ENCODE results near the gene RNF208. TPM values are rescaled to one million over a fixed set of nuclear protein-coding genes. Genes with fewer than 3 reads are reported as not detected.
"Not testable (repeated sequence)": the region's sequence is repeated elsewhere in the genome, so short reads cannot be mapped to it uniquely, and the experiment has no call there.

The RNF208 gene
- total RNA-seq, 2 donors from 2014 or later = 3.7 TPM; not detected in 1

DNA sequence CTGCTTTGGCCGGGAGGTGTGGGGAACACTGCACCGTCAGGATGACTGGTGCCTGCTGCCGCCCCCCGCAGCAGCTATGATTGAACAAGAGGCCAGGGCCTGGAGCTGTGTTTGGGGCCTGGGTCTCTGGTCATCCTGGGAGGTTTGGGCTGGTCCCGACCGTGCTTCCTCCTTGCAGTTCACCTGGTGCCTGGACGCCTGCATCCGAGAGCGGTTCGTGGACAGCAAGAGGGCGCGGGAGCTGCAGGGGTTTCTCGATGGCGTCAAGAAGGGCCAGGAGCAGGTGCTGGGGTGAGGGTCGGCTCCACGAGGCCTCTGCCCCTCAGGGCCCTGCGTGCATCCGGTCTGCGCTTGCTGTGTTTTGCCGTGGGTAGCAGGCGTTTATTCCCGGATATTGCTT is 42.0 kb upstream of the RNF208 start:
- Histone ChIP-seq H3K27me3 (replicated peaks; ENCODE audit: insufficient read depth) (no peaks in the 10 kb centered on the region), H3K4me1 (ENCODE audit: control insufficient read depth in 1 of 2, low read depth in 2 of 2) (peaks cover 3 to 15% of the 10 kb centered on the region in 2 donors), H3K36me3 (peaks cover 38% of the 10 kb centered on the region), H3K4me3 (no peak overlapping the region), H3K27ac (no peak overlapping the region), H3K9me3 (no peaks in the 10 kb centered on the region)
- DNase-seq (ENCODE audit: low spot score) (no peak), ATAC-seq (ENCODE audit: insufficient number of reproducible peaks, low FRiP score, low read depth) (no peak)
- TF ChIP-seq, protein P1, sequence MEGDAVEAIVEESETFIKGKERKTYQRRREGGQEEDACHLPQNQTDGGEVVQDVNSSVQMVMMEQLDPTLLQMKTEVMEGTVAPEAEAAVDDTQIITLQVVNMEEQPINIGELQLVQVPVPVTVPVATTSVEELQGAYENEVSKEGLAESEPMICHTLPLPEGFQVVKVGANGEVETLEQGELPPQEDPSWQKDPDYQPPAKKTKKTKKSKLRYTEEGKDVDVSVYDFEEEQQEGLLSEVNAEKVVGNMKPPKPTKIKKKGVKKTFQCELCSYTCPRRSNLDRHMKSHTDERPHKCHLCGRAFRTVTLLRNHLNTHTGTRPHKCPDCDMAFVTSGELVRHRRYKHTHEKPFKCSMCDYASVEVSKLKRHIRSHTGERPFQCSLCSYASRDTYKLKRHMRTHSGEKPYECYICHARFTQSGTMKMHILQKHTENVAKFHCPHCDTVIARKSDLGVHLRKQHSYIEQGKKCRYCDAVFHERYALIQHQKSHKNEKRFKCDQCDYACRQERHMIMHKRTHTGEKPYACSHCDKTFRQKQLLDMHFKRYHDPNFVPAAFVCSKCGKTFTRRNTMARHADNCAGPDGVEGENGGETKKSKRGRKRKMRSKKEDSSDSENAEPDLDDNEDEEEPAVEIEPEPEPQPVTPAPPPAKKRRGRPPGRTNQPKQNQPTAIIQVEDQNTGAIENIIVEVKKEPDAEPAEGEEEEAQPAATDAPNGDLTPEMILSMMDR (IDR thresholded peaks at IDR 0.05) = no peak

DNA sequence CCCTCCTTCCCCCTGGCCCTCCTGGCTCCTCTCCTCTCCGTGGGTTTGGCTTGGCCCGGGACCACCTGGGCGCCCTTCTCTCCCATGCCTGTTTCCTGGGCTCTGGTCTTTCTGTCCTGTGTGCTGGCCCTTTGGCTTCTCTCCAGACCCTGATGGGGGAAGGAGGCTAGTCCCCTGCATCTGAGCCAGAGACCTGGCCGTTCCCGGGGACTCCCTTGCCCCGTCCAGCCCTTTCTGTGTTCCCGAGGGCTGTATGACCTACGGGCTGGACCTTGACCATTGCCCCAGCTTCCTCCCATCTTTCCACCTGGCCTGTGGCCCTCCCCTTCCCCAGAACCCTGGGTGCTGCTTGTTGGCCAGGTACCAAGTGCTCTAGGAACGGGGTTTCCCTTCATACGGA is 41.5 kb upstream of the RNF208 start:
- TF ChIP-seq, protein P1 (IDR thresholded peaks at IDR 0.05) = no peak
- Histone ChIP-seq H3K36me3 (peaks cover 38% of the 10 kb centered on the region), H3K4me3 (no peak overlapping the region), H3K27me3 (replicated peaks; ENCODE audit: insufficient read depth) (no peaks in the 10 kb centered on the region), H3K9me3 (no peaks in the 10 kb centered on the region), H3K27ac (no peak overlapping the region), H3K4me1 (ENCODE audit: control insufficient read depth in 1 of 2, low read depth in 2 of 2) (peaks cover 0 to 9% of the 10 kb centered on the region in 2 donors)
- ATAC-seq (ENCODE audit: insufficient number of reproducible peaks, low FRiP score, low read depth) (no peak), DNase-seq (ENCODE audit: low spot score) (no peak)

DNA sequence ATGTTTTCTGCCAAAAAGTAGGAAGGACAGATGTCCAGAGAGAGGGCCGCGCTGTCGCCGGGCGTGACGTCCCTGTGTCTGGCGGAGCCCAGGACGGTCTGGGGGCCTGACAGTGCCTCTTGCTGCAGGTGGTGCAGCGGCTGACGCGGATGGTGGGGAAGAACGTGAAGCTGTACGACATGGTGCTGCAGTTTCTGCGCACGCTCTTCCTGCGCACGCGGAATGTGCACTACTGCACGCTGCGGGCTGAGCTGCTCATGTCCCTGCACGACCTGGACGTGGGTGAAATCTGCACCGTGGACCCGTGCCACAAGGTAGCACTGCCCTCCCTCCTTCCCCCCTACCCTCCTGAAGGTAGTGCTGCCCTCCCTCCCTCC is 40.9 kb upstream of the RNF208 start:
- Histone ChIP-seq H3K4me1 (ENCODE audit: control insufficient read depth in 1 of 2, low read depth in 2 of 2) (peaks cover 0 to 3% of the 10 kb centered on the region in 2 donors), H3K4me3 (no peak overlapping the region), H3K36me3 (peaks cover 38% of the 10 kb centered on the region), H3K27ac (no peak overlapping the region), H3K9me3 (no peaks in the 10 kb centered on the region), H3K27me3 (replicated peaks; ENCODE audit: insufficient read depth) (no peaks in the 10 kb centered on the region)
- TF ChIP-seq, protein P1 (IDR thresholded peaks at IDR 0.05) = no peak
- DNase-seq (ENCODE audit: low spot score) = no peak
- no peak for ATAC-seq (ENCODE audit: insufficient number of reproducible peaks, low FRiP score, low read depth)

GRCh38 chr9:137262173-137262908 is 40.3 kb upstream of the RNF208 start:
- not testable (repeated sequence) for ATAC-seq (ENCODE audit: insufficient number of reproducible peaks, low FRiP score, low read depth); H3K9me3 ChIP-seq; H3K4me3 ChIP-seq; DNase-seq (ENCODE audit: low spot score); H3K4me1 ChIP-seq (ENCODE audit: control insufficient read depth in 1 of 2, low read depth in 2 of 2); H3K27me3 ChIP-seq (replicated peaks; ENCODE audit: insufficient read depth); H3K27ac ChIP-seq
- H3K36me3 ChIP-seq = peaks cover 37% of the 10 kb centered on the region
- TF ChIP-seq, protein P1 (IDR thresholded peaks at IDR 0.05) = peak; percentile 50

GRCh38 chr9:137256856-137257255 is 34.8 kb upstream of the RNF208 start:
- H3K4me3 ChIP-seq = no peak overlapping the region
- ATAC-seq (ENCODE audit: insufficient number of reproducible peaks, low FRiP score, low read depth) = no peak

More at GRCh38 chr9:137256856-137257255, 34.8 kb upstream of the RNF208 start:
- TF ChIP-seq, protein P1 (IDR thresholded peaks at IDR 0.05) = no peak
- no peaks in the 10 kb centered on the region for H3K36me3 ChIP-seq
- no peak for DNase-seq (ENCODE audit: low spot score)
- no peaks in the 10 kb centered on the region for H3K9me3 ChIP-seq
- H3K4me1 ChIP-seq (ENCODE audit: control insufficient read depth in 1 of 2, low read depth in 2 of 2) = peaks cover 14 to 26% of the 10 kb centered on the region in 2 donors
- H3K27ac ChIP-seq = no peak overlapping the region
- no peaks in the 10 kb centered on the region for H3K27me3 ChIP-seq (replicated peaks; ENCODE audit: insufficient read depth)

Data from thoracic aorta (tissue), 2 donors.